ENCODE measurements around the gene GALC.

Gene GALC

GRCh38 chr14:87952307-87953094 is 40.5 kb downstream of the GALC start:
- no peak for DNase-seq

GRCh38 chr14:87944987-87945604 is 47.9 kb downstream of the GALC start:
- DNase-seq, result peak in 1 of 2 experiments; percentile 51

- no peak for DNase-seq
Measured at GRCh38 chr14:87940894-87941293, 52.1 kb downstream of the GALC start.

- DNase-seq, result no peak
Measured at GRCh38 chr14:87940382-87940781, 52.6 kb downstream of the GALC start.

GRCh38 chr14:87935886-87936285 is 57.1 kb downstream of the GALC start:
- DNase-seq, result no peak

GRCh38 chr14:87935081-87935828 is 57.7 kb downstream of the GALC start:
- DNase-seq, result no peak

- DNase-seq, result no peak
Measured at GRCh38 chr14:87934185-87934584, 58.8 kb downstream of the GALC start.

- DNase-seq, result no peak
Measured at GRCh38 chr14:87916886-87917275, 76.1 kb downstream of the GALC start.

- no peak for DNase-seq
Measured at GRCh38 chr14:87916103-87916885, 76.7 kb downstream of the GALC start.

- DNase-seq, result no peak
Measured at GRCh38 chr14:87908550-87908949, 84.4 kb downstream of the GALC start.

GRCh38 chr14:87901652-87902051 is 91.3 kb downstream of the GALC start:
- no peak for DNase-seq

GRCh38 chr14:87901236-87901635 is 91.7 kb downstream of the GALC start:
- no peak for DNase-seq

- DNase-seq, result no peak
Measured at GRCh38 chr14:87899228-87899627, 93.8 kb downstream of the GALC start.

- no peak for DNase-seq
Measured at GRCh38 chr14:87898301-87898700, 94.7 kb downstream of the GALC start.

GRCh38 chr14:87896393-87897380 is 96.3 kb downstream of the GALC start:
- DNase-seq, result peak in 1 of 2 experiments; percentile 63

GRCh38 chr14:87894920-87895319 is 98.1 kb downstream of the GALC start:
- no peak for DNase-seq

GRCh38 chr14:87892763-87893162 is 100.2 kb downstream of the GALC start:
- DNase-seq, result no peak

- DNase-seq, result peak in 1 of 2 experiments; percentile 14
Measured at GRCh38 chr14:87888136-87888999, 104.6 kb downstream of the GALC start.

GRCh38 chr14:87883750-87884149 is 109.2 kb downstream of the GALC start:
- DNase-seq, result no peak
